Fibroblast of peridontal ligament (primary cell): Measurements from ENCODE around the gene GTPBP2.
"Not testable (repeated sequence)": the region's sequence is repeated elsewhere in the genome, so short reads cannot be mapped to it uniquely, and the experiment has no call there.

ENCODE experiments used
- DNase-seq: peaks from one replicate; pipeline ENCODE4 v3.0.0-alpha.2; 2010; ENCODE audit errors: extremely low read depth

GTPBP2 gene

GRCh38 chr6:43657221-43657802 lies 28.2 kb upstream of the GTPBP2 start:
- DNase-seq, result no peak

DNA sequence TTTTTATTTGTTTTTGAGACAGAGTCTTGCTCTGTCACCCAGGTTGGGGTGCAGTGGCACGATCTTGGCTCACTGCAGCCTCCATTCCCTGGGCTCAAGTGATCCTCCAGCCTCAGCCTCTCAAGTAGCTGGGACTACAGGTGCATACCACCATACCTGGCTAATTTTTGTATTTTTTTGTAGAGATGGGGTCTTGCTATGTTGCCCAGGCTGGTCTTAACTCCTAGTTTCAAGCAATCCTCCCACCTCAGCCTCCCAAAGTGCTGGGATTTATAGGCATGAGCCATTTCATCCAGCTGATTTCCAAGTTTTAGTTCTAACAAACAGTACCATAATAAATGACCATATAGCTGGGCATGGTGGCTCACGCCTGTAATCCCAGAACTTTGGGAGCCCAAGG lies 23.8 kb upstream of the GTPBP2 start:
- not testable (repeated sequence) for DNase-seq

DNA sequence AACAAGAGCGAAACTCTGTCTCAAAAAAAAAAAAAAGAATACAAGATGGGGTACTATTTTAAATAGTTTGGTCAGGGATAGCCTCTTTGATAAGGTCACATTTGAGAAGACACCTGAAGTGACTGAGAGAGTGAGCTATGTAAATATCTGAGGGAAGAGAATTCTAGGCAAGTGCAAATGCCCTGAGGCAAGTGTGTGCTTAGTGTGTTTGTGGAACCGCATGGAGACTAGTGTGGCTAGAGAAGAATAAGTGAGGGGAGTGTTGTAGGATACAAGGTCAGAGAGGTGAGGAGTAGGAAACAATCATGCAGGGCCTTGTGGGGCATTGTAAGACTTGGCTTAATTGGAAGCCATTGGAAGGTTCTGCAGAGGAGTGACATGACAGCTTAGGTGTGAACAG lies 19.2 kb upstream of the GTPBP2 start:
- no peak for DNase-seq

GRCh38 chr6:43647613-43648012 lies 18.5 kb upstream of the GTPBP2 start:
- DNase-seq, result no peak

DNA sequence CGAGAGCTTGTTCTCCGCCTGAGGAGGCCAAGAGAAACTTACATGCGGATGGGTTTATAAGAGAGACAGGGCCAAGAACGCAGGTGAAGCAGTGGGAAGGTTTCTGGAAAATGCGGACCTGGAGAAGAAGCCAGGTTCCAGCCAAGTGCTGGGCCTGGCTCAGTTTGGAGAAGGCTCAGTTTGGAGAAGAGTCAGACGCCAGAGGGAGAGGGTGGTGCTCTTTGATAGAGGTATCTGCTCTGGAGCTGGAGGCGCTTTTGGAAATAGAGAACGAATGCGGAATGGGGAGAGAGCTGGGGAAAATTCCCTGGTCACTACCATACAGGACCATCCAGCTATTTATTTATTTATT lies 16.5 kb upstream of the GTPBP2 start:
- no peak for DNase-seq

GRCh38 chr6:43644940-43645612 lies 16.0 kb upstream of the GTPBP2 start, which contains the start of gene RSPH9:
Gene RSPH9 (plus strand): TSS chr6:43645036. CDS start chr6:43645099, 63 bp downstream.
- peak; percentile 45 for DNase-seq

DNA sequence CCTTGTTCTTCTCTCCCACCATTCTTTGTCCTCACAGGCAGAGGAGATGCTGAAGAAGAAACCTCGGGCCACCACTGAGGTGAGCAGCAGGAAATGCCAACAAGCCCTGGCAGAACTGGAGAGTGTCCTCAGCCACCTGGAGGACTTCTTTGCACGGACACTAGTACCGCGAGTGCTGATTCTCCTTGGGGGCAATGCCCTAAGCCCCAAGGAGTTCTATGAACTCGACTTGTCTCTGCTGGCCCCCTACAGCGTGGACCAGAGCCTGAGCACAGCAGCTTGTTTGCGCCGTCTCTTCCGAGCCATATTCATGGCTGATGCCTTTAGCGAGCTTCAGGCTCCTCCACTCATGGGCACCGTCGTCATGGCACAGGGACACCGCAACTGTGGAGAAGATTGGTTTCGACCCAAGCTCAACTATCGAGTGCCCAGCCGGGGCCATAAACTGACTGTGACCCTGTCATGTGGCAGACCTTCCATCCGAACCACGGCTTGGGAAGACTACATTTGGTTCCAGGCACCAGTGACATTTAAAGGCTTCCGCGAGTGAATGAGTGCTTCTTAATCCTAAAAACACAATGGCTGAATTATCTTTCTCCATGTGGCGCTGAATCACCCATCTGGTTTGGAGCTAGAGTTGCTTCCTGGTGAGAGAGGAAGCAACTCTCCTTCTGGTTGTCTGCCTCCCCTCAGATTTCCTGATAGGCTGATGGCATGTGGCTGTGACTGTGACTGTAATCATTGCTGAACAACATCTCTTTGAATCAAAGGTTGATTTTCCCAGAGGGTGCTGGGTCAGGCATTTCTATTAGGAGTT lies 11.1 kb upstream of the GTPBP2 start:
- DNase-seq, result no peak

DNA sequence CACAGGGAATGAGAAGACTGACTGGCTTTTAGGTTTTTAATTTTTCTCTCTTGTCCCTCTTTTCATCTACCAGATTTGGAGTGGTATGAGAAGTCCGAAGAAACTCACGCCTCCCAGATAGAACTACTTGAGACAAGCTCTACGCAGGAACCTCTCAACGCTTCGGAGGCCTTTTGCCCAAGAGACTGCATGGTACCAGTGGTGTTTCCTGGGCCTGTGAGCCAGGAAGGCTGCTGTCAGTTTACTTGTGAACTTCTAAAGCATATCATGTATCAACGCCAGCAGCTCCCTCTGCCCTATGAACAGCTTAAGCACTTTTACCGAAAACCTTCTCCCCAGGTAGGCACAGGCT lies 7.2 kb upstream of the GTPBP2 start:
- DNase-seq, result peak; percentile 32

- peak; percentile 58 for DNase-seq
These were observed 6.6 kb upstream of the GTPBP2 start, which contains the start of gene MAD2L1BP for GRCh38 chr6:43635387-43636307. Gene MAD2L1BP (plus strand): TSS chr6:43635840. CDS start chr6:43635876, 36 bp downstream.

- DNase-seq, result no peak
These were observed 5.7 kb upstream of the GTPBP2 start for GRCh38 chr6:43634702-43635303.

DNA sequence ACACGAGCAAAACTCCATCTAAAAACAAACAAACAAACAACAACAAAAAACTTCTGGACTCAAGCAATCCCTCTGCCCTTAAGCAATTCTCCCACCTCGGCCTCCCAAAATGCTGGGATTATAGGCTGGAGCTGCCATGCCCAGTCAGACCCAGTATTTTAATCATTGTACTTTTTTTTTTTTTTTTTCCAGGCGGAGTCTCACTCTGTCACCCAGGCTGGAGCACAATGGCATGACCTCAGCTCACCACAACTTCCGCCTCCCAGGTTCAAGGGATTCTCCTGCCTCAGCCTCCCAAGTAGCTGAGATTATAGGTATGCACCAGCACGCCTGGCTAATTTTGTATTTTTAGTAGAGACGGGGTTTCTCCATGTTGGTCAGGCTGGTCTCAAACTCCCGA lies 3.9 kb upstream of the GTPBP2 start:
- DNase-seq, result not testable (repeated sequence)

GRCh38 chr6:43630980-43631619 lies 2.0 kb upstream of the GTPBP2 start:
- DNase-seq, result no peak

- DNase-seq, result peak; percentile 99
These were observed 639 bp upstream of the GTPBP2 start for GRCh38 chr6:43629505-43630300.

- peak; percentile 60 for DNase-seq
These were observed 516 bp downstream of the GTPBP2 start for GRCh38 chr6:43628393-43629103.

DNA sequence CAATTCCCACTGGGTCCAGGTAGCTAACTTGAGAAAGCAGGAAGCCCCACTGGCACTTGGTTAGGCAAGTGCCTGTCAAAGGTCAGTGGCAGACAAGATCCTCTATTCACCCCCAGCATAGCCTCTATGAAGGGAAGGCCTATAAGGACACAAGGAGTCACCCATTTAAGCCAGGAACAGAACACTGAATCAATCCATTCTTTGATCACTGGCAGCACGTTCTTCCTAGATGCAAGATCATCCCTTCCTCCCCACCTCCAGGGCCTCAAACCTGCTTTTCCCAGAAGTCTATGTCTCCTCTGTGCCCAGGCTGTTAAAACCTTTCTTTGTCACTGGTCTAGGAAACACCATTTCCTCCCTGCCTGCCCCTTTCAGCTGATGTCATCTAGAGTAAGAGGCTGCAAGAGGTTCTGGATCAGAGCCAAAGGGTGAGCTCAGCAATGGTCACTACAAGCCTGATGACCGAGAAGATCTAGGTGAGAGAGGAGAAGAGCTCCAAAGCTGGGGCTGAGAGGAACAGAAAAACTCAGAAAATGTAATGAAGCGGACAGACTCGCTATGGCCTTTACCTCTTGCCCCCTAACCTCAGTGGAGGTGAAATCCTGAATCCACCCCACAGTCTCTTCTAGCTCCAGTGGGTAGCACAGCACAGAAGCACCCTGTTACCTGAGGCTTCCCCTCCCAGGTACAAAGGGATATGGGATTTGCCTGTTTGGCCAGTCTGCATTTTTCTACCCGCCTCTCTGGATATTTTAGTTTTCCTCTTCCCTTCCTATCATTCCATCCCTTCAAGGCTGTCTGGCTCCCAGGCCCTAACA lies 1.8 kb downstream of the GTPBP2 start:
- peak; percentile 99 for DNase-seq

DNA sequence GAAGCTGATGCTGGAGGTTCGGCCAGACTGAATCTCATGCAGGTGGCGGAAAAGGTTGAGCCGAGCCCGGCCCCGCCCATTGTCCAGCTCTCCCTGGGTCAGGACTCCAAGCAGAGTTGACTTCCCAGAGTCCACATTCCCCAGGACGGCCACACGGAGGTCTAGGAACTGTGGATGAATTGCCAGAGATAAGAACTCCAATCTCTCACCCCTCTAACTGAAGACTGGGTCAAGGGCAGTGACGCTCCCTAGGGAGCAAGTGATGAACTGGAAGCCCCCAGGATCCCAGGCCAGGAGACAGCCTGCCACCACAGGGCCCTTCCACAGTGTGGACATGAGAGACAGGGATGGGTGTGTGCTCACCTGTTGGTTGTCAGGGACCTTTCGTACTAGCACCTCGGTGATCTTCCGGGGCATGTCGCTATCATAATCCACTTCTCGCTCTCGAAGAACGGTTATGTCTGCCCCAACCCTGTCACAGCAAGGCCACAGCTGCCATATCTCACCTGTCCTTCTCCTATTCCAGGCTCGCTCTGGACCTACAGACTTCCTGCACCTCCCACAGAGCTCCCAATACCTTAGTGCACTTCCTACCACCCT lies 3.6 kb downstream of the GTPBP2 start:
- DNase-seq, result no peak

GRCh38 chr6:43624786-43625288 lies 4.2 kb downstream of the GTPBP2 start:
- no peak for DNase-seq
